SK-N-SH (cell line): ENCODE measurements around the gene GKN1.

Experiments
- CTCF ChIP-seq: fragments of 200-600 bp; sonication (generic); IDR thresholded peaks from 2 replicates; pipeline ENCODE4 v1.6.1; 2017; ENCODE audit warnings: antibody characterized with exemption, mild to moderate bottlenecking, moderate library complexity
- FOSL2 ChIP-seq: IDR thresholded peaks from 2 replicates; pipeline ENCODE4 v1.4.0; 2012; ENCODE audit warnings: low read depth, mild to moderate bottlenecking, moderate library complexity, borderline replicate concordance
- GATA2 ChIP-seq: sonication (generic); formaldehyde crosslinking; IDR thresholded peaks from 2 replicates; pipeline ENCODE4 v1.5.0; 2020; ENCODE audit warnings: mild to moderate bottlenecking, missing genetic modification reagents
- TCF12 ChIP-seq: IDR thresholded peaks from 2 replicates; pipeline ENCODE4 v1.4.0; 2012

DNA sequence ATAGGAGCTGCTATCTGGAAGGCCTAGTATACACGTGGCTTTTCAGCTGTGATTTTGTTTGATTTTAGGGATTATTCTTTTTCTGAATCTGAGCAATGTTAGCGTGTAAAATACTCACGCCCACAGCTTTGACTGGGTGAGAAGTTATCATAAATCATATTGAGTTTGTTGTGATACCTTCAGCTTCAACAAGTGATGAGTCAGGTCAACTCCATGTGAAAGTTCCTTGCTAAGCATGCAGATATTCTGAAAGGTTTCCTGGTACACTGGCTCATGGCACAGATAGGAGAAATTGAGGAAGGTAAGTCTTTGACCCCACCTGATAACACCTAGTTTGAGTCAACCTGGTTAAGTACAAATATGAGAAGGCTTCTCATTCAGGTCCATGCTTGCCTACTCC, at the start of gene GKN1:
- TF ChIP-seq CTCF (no peak), GATA2 (CRISPR knock-in tag) (no peak), FOSL2 (no peak), TCF12 (no peak)
